GM12878 (cell line): ENCODE measurements around the gene DEFB131B. TPM values are rescaled to one million over a fixed set of nuclear protein-coding genes. Genes with fewer than 3 reads are reported as not detected.

Experiments used
- BACH1 ChIP-seq: fragments of 450-650 bp; IDR thresholded peaks from 2 replicates; pipeline ENCODE4 v1.6.1; 2017; ENCODE audit warnings: mild to moderate bottlenecking, borderline replicate concordance
- CBX3 ChIP-seq: fragments of 200-600 bp; sonication (generic); IDR thresholded peaks from 2 replicates; pipeline ENCODE4 v1.6.1; 2016; ENCODE audit warnings: low read depth, borderline replicate concordance
- CEBPZ ChIP-seq: fragments of 150-350 bp; IDR thresholded peaks from 2 replicates; pipeline ENCODE4 v1.6.1; 2016; ENCODE audit warnings: low read depth, low read length
- CHD4 ChIP-seq: fragments of 200-600 bp; sonication (generic); IDR thresholded peaks from 2 replicates; pipeline ENCODE4 v1.6.1; 2016; ENCODE audit warnings: mild to moderate bottlenecking
- E2F4 ChIP-seq: IDR thresholded peaks from 2 replicates; pipeline ENCODE4 v1.6.1; 2012; ENCODE audit warnings: low read depth, low read length, improper control_type of control experiment
- E2F8 ChIP-seq: fragments of 450-650 bp; IDR thresholded peaks from 2 replicates; pipeline ENCODE4 v1.6.1; 2018; ENCODE audit warnings: mild to moderate bottlenecking, low read depth, moderate library complexity; ENCODE audit not compliant: partially characterized antibody
- ETV6 ChIP-seq, 2 experiments: fragments of 450-650 bp in 1 of 2; IDR thresholded peaks in 1 of 2; conservative IDR thresholded peaks in 1 of 2; 2 replicates each; pipeline ENCODE4 v1.6.1; 2014; ENCODE audit warnings: antibody characterized with exemption in 1 of 2, borderline replicate concordance in 1 of 2, low read depth in 1 of 2, mild to moderate bottlenecking in 1 of 2, moderate library complexity in 1 of 2
- EZH2 ChIP-seq: IDR thresholded peaks from 2 replicates; pipeline ENCODE4 v1.6.1; 2012; ENCODE audit warnings: low read depth, mild to moderate bottlenecking, control low read depth, inconsistent platforms, low read length, borderline replicate concordance; ENCODE audit not compliant: control insufficient read depth
- IKZF1 ChIP-seq: fragments of 450-650 bp; conservative IDR thresholded peaks from 2 replicates; pipeline ENCODE4 v1.6.1; 2017; ENCODE audit warnings: antibody characterized with exemption, mild to moderate bottlenecking
- MLLT1 ChIP-seq: fragments of 450-650 bp; IDR thresholded peaks from 2 replicates; pipeline ENCODE4 v1.6.1; 2016; ENCODE audit warnings: mild to moderate bottlenecking
- MTA2 ChIP-seq: fragments of 450-650 bp; IDR thresholded peaks from 2 replicates; pipeline ENCODE4 v1.6.1; 2016; ENCODE audit warnings: low read depth, mild to moderate bottlenecking, moderate library complexity
- MXI1 ChIP-seq: fragments of 150-350 bp; IDR thresholded peaks from 2 replicates; pipeline ENCODE4 v1.6.1; 2011; ENCODE audit warnings: low read depth, mild to moderate bottlenecking, inconsistent platforms, low read length, improper control_type of control experiment
- NFIC ChIP-seq: IDR thresholded peaks from 2 replicates; pipeline ENCODE4 v1.6.1; 2012; ENCODE audit warnings: low read depth, mild to moderate bottlenecking, inconsistent platforms, low read length, moderate library complexity
- NFYB ChIP-seq: IDR thresholded peaks from 2 replicates; pipeline ENCODE4 v1.6.1; 2011; ENCODE audit warnings: low read depth, mild to moderate bottlenecking, low read length, improper control_type of control experiment, moderate library complexity; ENCODE audit not compliant: insufficient read depth
- POLR2A ChIP-seq: IDR thresholded peaks from 2 replicates; pipeline ENCODE4 v1.6.1; 2011; ENCODE audit warnings: low read depth, mild to moderate bottlenecking, low read length
- POU2F2 ChIP-seq: IDR thresholded peaks from 3 replicates; pipeline ENCODE4 v1.6.1; 2011; ENCODE audit warnings: low read depth, mild to moderate bottlenecking, low read length, borderline replicate concordance
- SIX5 ChIP-seq: IDR thresholded peaks from 2 replicates; pipeline ENCODE4 v1.6.1; 2011; ENCODE audit warnings: mild to moderate bottlenecking, low read depth, low read length, moderate library complexity; ENCODE audit not compliant: severe bottlenecking
- SMC3 ChIP-seq: IDR thresholded peaks from 2 replicates; pipeline ENCODE4 v1.6.1; 2011; ENCODE audit warnings: low read length, improper control_type of control experiment, borderline replicate concordance
- SP1 ChIP-seq: IDR thresholded peaks from one replicate; pipeline ENCODE4 v1.6.1; 2011; ENCODE audit warnings: low read depth, low read length
- SREBF2 ChIP-seq: IDR thresholded peaks from 2 replicates; pipeline ENCODE4 v1.6.1; 2012; ENCODE audit warnings: mild to moderate bottlenecking, low read length
- ZBED1 ChIP-seq: IDR thresholded peaks from 2 replicates; pipeline ENCODE4 v1.6.1; 2016; ENCODE audit warnings: borderline replicate concordance
- polyA plus RNA-seq, 11 experiments: library from polyadenylated mRNA; depleted of rRNA in 4 of 11; unstranded in 6 of 11; stranded (reverse) in 5 of 11; fragments of >200 nt; fragmentation: Nextera tagmentation in 4 of 11; fragmentation: Illumina TruSeq in 1 of 11; extraction: Ambion mirVana in 4 of 11; extraction: Trizol in 1 of 11; gene quantifications; 1 replicate in 1 of 11; 2 replicates in 10 of 11; pipeline versions ENCODE4 v1.2.1 to v1.2.3, GENCODE V29; 2011 to 2016; ENCODE audit warnings: inconsistent platforms in 2 of 11, missing spikeins in 2 of 11, low read depth in 1 of 11
- total RNA-seq, 4 experiments: library from RNA; depleted of rRNA in 3 of 4; stranded (reverse); fragments of >200 nt in 3 of 4; fragmentation: Illumina TruSeq in 1 of 4; extraction: Trizol in 1 of 4; gene quantifications; 2 replicates each; pipeline versions ENCODE4 v1.2.1 to v1.2.3, GENCODE V29; 2013 to 2021

DEFB131B gene
- total and polyA plus RNA-seq, 10 of the 15 experiments (the other 5 are each of a cell fraction or from before 2014, with no cell fraction given) = not detected

GRCh38 chr11:71927820-71928736, 49.8 kb downstream of the DEFB131B start, which contains the start of gene XNDC1N (continued):
- TF ChIP-seq MLLT1 = no peak
- no peak; the same call in 2 of the 3 replicates for TF ChIP-seq POU2F2
- no peak; a peak in 1 of 4 replicates for TF ChIP-seq ETV6 (conservative IDR thresholded peaks at IDR 0.05 in 1 of 2, IDR thresholded peaks at IDR 0.05 in 1 of 2; ENCODE audit: borderline replicate concordance in 1 of 2, low read depth in 1 of 2)
- 0 out of 2 replicates have a peak, but pooled peaks have one; percentile 34 for TF ChIP-seq EZH2
- TF ChIP-seq E2F4 = peak; percentile 78
- peak; percentile 30; the same call in 1 of the 2 replicates for TF ChIP-seq BACH1
- TF ChIP-seq SREBF2 = peak; percentile 36; the same call in 1 of the 2 replicates
- TF ChIP-seq MTA2 = peak; percentile 100
- peak; percentile 100 for TF ChIP-seq E2F8
- TF ChIP-seq POLR2A = peak; percentile 74
- TF ChIP-seq IKZF1 = peak; percentile 96
- peak; percentile 84 for TF ChIP-seq SIX5
- TF ChIP-seq NFYB = no peak
- no peak for TF ChIP-seq CHD4
- TF ChIP-seq NFIC = no peak
- no peak for TF ChIP-seq SMC3
- TF ChIP-seq MXI1 = no peak
- no peak for TF ChIP-seq ZBED1
- TF ChIP-seq CBX3 = no peak
- no peak for TF ChIP-seq SP1
- no peak for TF ChIP-seq CEBPZ
